ENCODE results near the gene CCR5AS.

The CCR5AS gene

DNA sequence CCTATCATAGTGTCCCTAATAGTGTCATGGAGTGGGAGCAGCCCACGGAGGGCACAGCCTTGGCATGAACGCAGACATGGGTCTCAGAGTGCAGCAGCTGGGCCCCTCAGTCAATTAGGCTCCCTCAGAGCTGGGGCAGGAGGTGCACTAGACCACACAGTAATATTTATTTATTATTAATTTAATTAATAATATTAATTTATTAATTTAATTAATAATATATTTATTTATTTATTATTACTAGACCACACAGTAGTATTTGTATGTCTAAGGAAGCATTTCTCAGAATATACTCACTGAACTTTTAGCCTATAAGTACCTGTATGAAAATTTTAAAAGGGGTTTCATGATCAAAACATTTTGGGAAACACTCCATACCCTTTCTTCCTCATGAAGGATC is 5.3 kb downstream of the CCR5AS start (continued):
- TF ChIP-seq SUZ12 (IDR thresholded peaks at IDR 0.05; ENCODE audit: low read length) (no peak), BCL11A (IDR thresholded peaks at IDR 0.05; ENCODE audit: low read depth in 2 of 2, low read length in 2 of 2) (no peak), TBP (IDR thresholded peaks at IDR 0.05; ENCODE audit: low read depth, low read length) (no peak), GABPA (IDR thresholded peaks at IDR 0.05; ENCODE audit: borderline replicate concordance, insufficient read depth, low read length) (no peak), NRF1 (IDR thresholded peaks at IDR 0.05; ENCODE audit: low read depth, low read length) (no peak), TEAD4 (IDR thresholded peaks at IDR 0.05; ENCODE audit: low read depth, low read length) (no peak)
- TF ChIP-seq, protein P1, sequence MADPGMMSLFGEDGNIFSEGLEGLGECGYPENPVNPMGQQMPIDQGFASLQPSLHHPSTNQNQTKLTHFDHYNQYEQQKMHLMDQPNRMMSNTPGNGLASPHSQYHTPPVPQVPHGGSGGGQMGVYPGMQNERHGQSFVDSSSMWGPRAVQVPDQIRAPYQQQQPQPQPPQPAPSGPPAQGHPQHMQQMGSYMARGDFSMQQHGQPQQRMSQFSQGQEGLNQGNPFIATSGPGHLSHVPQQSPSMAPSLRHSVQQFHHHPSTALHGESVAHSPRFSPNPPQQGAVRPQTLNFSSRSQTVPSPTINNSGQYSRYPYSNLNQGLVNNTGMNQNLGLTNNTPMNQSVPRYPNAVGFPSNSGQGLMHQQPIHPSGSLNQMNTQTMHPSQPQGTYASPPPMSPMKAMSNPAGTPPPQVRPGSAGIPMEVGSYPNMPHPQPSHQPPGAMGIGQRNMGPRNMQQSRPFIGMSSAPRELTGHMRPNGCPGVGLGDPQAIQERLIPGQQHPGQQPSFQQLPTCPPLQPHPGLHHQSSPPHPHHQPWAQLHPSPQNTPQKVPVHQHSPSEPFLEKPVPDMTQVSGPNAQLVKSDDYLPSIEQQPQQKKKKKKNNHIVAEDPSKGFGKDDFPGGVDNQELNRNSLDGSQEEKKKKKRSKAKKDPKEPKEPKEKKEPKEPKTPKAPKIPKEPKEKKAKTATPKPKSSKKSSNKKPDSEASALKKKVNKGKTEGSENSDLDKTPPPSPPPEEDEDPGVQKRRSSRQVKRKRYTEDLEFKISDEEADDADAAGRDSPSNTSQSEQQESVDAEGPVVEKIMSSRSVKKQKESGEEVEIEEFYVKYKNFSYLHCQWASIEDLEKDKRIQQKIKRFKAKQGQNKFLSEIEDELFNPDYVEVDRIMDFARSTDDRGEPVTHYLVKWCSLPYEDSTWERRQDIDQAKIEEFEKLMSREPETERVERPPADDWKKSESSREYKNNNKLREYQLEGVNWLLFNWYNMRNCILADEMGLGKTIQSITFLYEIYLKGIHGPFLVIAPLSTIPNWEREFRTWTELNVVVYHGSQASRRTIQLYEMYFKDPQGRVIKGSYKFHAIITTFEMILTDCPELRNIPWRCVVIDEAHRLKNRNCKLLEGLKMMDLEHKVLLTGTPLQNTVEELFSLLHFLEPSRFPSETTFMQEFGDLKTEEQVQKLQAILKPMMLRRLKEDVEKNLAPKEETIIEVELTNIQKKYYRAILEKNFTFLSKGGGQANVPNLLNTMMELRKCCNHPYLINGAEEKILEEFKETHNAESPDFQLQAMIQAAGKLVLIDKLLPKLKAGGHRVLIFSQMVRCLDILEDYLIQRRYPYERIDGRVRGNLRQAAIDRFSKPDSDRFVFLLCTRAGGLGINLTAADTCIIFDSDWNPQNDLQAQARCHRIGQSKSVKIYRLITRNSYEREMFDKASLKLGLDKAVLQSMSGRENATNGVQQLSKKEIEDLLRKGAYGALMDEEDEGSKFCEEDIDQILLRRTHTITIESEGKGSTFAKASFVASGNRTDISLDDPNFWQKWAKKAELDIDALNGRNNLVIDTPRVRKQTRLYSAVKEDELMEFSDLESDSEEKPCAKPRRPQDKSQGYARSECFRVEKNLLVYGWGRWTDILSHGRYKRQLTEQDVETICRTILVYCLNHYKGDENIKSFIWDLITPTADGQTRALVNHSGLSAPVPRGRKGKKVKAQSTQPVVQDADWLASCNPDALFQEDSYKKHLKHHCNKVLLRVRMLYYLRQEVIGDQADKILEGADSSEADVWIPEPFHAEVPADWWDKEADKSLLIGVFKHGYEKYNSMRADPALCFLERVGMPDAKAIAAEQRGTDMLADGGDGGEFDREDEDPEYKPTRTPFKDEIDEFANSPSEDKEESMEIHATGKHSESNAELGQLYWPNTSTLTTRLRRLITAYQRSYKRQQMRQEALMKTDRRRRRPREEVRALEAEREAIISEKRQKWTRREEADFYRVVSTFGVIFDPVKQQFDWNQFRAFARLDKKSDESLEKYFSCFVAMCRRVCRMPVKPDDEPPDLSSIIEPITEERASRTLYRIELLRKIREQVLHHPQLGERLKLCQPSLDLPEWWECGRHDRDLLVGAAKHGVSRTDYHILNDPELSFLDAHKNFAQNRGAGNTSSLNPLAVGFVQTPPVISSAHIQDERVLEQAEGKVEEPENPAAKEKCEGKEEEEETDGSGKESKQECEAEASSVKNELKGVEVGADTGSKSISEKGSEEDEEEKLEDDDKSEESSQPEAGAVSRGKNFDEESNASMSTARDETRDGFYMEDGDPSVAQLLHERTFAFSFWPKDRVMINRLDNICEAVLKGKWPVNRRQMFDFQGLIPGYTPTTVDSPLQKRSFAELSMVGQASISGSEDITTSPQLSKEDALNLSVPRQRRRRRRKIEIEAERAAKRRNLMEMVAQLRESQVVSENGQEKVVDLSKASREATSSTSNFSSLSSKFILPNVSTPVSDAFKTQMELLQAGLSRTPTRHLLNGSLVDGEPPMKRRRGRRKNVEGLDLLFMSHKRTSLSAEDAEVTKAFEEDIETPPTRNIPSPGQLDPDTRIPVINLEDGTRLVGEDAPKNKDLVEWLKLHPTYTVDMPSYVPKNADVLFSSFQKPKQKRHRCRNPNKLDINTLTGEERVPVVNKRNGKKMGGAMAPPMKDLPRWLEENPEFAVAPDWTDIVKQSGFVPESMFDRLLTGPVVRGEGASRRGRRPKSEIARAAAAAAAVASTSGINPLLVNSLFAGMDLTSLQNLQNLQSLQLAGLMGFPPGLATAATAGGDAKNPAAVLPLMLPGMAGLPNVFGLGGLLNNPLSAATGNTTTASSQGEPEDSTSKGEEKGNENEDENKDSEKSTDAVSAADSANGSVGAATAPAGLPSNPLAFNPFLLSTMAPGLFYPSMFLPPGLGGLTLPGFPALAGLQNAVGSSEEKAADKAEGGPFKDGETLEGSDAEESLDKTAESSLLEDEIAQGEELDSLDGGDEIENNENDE (IDR thresholded peaks at IDR 0.05; ENCODE audit: insufficient replicate concordance, low read length), result no peak
- TF ChIP-seq, protein P2, sequence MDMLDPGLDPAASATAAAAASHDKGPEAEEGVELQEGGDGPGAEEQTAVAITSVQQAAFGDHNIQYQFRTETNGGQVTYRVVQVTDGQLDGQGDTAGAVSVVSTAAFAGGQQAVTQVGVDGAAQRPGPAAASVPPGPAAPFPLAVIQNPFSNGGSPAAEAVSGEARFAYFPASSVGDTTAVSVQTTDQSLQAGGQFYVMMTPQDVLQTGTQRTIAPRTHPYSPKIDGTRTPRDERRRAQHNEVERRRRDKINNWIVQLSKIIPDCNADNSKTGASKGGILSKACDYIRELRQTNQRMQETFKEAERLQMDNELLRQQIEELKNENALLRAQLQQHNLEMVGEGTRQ (IDR thresholded peaks at IDR 0.05; ENCODE audit: low read length), result no peak
- TF ChIP-seq, protein P3, sequence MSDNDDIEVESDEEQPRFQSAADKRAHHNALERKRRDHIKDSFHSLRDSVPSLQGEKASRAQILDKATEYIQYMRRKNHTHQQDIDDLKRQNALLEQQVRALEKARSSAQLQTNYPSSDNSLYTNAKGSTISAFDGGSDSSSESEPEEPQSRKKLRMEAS (IDR thresholded peaks at IDR 0.05), result no peak
